ENCODE results near the gene CFAP69. TPM values are rescaled to one million over a fixed set of nuclear protein-coding genes. Genes with fewer than 3 reads are reported as not detected.

The CFAP69 gene
- total RNA-seq, 2 experiments from 2014 or later: 0.25 to 0.31 TPM

DNA sequence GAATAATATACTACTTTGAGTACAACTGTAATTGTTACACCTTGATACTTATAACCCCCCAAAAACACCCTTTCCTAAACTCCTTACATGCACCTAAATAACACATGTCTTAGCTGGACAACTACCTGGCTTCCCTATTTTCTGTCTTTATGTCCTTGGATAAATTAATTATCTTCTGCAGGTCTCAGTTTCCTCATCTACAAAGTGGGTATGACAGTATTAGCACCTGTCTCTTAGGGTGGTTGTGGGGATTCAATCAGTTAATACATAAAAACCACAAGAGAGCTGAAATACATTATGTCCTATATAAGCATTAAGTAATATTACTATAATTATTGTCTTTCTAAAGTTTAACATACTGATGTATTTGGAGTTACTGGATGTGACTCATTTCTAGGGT is 22.6 kb upstream of the CFAP69 start:
- peaks cover 37% of the 10 kb centered on the region for H3K27me3 Mint-ChIP-seq (ENCODE audit: low read depth)
- no peaks in the 10 kb centered on the region for H3K36me3 Mint-ChIP-seq (ENCODE audit: low read depth)
- H3K27ac Mint-ChIP-seq: no peak overlapping the region
- H3K9me3 Mint-ChIP-seq: no peaks in the 10 kb centered on the region
- intact Hi-C loops (cut with micrococcal nuclease): no loop called here
- DNase-seq: no peak
- H3K4me3 Mint-ChIP-seq: no peak overlapping the region
- CTCF ChIA-PET: no interaction called here
- no peaks in the 10 kb centered on the region for H3K4me1 Mint-ChIP-seq (ENCODE audit: low read depth)

DNA sequence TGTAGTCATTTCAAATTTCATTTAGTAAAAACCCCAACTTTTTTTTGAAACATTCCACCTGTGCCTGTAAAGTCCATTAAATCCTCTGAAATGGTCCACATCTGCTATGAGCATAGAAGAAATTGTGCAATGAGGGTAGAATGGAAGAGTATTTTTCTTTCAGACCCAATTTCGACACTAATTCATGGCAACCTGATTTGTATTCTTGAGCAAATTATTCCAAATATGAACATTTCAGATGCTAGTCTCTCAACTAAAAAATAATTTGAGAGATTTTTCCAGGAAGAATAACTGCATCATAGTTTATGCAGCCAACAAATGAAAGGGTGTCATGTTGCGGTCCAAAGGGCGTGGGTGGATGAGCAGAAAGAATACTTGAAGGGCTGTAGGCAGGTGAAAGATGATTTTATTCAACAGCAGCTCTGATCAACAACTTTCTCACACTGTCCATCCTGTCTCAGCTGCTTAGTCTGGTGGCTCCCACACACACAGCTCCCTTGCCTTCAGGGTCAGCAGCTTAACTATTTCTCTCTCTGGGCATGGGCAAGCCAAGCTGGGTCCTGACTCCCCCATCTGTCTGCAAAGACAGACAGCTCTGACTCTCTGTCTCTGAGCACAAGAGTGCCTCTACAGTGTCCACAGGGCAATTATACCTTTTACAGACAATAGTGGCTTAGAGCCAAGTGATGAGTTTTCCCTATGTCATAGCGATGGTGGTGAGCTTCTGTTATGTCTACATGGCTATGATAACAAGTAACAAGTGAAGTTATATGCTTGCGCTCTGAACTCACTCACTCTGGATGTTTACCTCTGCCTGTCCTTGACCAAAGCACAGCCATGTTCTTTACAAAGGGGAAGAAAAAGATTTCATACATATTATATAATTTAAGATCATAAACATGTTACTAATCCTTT is 21.9 kb upstream of the CFAP69 start:
- intact Hi-C loops (cut with micrococcal nuclease): no loop called here
- Mint-ChIP-seq H3K4me3 (no peak overlapping the region), H3K36me3 (ENCODE audit: low read depth) (no peaks in the 10 kb centered on the region), H3K27me3 (ENCODE audit: low read depth) (peaks cover 37% of the 10 kb centered on the region), H3K27ac (no peak overlapping the region), H3K9me3 (no peaks in the 10 kb centered on the region), H3K4me1 (ENCODE audit: low read depth) (no peaks in the 10 kb centered on the region)
- DNase-seq: no peak
- CTCF ChIA-PET: interaction anchor here (0.9 kb wide), 1 partner anchor 12 kb away, joined by 3 read pairs; the partner anchor contains the start of gene STEAP2

DNA sequence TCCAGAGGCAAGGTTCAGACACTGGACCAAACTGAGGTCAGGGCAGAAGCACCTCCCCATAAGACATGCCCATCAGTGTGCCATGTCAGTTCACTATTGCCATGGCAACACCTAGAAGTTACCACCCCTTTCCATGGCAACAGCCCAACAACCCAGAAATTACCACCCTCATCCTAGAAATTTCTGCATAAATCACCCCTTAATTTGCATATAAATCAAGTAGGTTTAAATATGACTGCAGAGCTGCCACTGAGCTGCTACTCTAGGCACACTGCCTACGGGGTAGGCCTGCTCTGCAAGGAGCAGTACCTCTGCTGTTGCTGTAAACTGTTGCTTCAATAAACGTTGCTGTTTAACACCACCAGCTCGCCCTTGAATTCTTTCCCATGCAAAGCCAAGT is 20.8 kb upstream of the CFAP69 start:
- Mint-ChIP-seq H3K9me3 (no peaks in the 10 kb centered on the region), H3K27ac (no peak overlapping the region), H3K4me1 (ENCODE audit: low read depth) (no peaks in the 10 kb centered on the region), H3K36me3 (ENCODE audit: low read depth) (no peaks in the 10 kb centered on the region), H3K27me3 (ENCODE audit: low read depth) (peaks cover 35% of the 10 kb centered on the region), H3K4me3 (no peak overlapping the region)
- CTCF ChIA-PET: interaction anchor here (0.7 kb wide), 1 partner anchor 9 kb away, joined by 3 read pairs; no protein-coding TSS in a partner anchor
- no peak for DNase-seq
- intact Hi-C loops (cut with micrococcal nuclease): no loop called here

DNA sequence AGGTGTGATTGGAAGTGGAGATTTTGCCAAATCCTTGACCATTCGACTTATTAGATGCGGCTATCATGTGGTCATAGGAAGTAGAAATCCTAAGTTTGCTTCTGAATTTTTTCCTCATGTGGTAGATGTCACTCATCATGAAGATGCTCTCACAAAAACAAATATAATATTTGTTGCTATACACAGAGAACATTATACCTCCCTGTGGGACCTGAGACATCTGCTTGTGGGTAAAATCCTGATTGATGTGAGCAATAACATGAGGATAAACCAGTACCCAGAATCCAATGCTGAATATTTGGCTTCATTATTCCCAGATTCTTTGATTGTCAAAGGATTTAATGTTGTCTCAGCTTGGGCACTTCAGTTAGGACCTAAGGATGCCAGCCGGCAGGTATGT is 19.8 kb upstream of the CFAP69 start:
- H3K27ac Mint-ChIP-seq: no peak overlapping the region
- intact Hi-C loops (cut with micrococcal nuclease): no loop called here
- H3K9me3 Mint-ChIP-seq: no peaks in the 10 kb centered on the region
- CTCF ChIA-PET: no interaction called here
- DNase-seq: no peak
- H3K4me3 Mint-ChIP-seq: no peak overlapping the region
- no peaks in the 10 kb centered on the region for H3K36me3 Mint-ChIP-seq (ENCODE audit: low read depth)
- H3K4me1 Mint-ChIP-seq (ENCODE audit: low read depth): no peaks in the 10 kb centered on the region
- peaks cover 31% of the 10 kb centered on the region for H3K27me3 Mint-ChIP-seq (ENCODE audit: low read depth)

DNA sequence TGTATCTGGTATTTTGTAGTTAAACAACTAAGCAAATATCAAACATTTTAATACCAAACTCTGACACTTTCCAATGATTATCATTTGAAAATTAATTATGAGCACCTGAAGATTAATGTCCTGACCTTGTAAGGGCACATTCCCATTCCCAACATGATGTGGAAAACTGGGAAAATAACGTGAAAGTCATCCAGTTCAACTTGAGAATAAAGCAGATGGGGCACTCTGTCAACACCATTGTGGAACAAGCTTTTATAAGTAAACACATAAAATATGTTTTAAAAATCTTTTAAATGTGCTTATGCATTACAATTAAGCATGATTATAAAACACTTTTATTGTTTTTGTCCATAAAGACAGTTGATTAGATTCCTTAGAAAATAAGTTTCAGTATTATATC is 19.4 kb upstream of the CFAP69 start:
- Mint-ChIP-seq H3K27ac (no peak overlapping the region), H3K36me3 (ENCODE audit: low read depth) (no peaks in the 10 kb centered on the region), H3K4me3 (no peak overlapping the region), H3K27me3 (ENCODE audit: low read depth) (peaks cover 26% of the 10 kb centered on the region), H3K9me3 (no peaks in the 10 kb centered on the region), H3K4me1 (ENCODE audit: low read depth) (no peaks in the 10 kb centered on the region)
- DNase-seq: no peak
- intact Hi-C loops (cut with micrococcal nuclease): no loop called here
- CTCF ChIA-PET: no interaction called here

DNA sequence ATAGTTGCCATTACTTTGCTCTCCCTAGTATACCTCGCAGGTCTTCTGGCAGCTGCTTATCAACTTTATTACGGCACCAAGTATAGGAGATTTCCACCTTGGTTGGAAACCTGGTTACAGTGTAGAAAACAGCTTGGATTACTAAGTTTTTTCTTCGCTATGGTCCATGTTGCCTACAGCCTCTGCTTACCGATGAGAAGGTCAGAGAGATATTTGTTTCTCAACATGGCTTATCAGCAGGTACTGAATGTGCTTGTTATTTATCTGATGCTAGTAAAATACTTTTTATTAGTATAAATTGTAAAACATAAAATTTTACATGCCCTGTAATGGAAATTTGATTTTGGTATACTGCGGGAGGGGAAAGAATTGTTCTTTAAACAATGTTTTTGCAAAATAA is 17.7 kb upstream of the CFAP69 start:
- CTCF ChIA-PET: no interaction called here
- intact Hi-C loops (cut with micrococcal nuclease): no loop called here

DNA sequence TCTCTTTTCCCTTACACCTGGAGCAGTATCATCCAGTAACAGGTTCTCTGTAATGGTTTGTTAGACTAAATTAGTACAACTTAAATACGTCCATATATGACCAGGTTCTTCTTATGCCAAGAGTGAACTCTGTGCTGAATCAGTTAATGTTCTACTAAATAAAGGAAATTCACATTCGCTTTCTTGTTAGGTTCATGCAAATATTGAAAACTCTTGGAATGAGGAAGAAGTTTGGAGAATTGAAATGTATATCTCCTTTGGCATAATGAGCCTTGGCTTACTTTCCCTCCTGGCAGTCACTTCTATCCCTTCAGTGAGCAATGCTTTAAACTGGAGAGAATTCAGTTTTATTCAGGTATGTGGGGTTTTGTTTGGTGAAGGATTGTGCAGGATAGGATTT is 15.3 kb upstream of the CFAP69 start:
- Mint-ChIP-seq H3K36me3 (ENCODE audit: low read depth) (no peaks in the 10 kb centered on the region), H3K4me1 (ENCODE audit: low read depth) (no peaks in the 10 kb centered on the region), H3K9me3 (no peaks in the 10 kb centered on the region), H3K4me3 (no peak overlapping the region), H3K27ac (no peak overlapping the region), H3K27me3 (ENCODE audit: low read depth) (peaks cover 11% of the 10 kb centered on the region)
- CTCF ChIA-PET: no interaction called here
- no peak for DNase-seq
- intact Hi-C loops (cut with micrococcal nuclease): no loop called here

More for the DNA sequence above, 17.7 kb upstream of the CFAP69 start:
- Mint-ChIP-seq H3K36me3 (ENCODE audit: low read depth) (no peaks in the 10 kb centered on the region), H3K4me1 (ENCODE audit: low read depth) (no peaks in the 10 kb centered on the region), H3K27me3 (ENCODE audit: low read depth) (peaks cover 18% of the 10 kb centered on the region), H3K27ac (no peak overlapping the region), H3K9me3 (no peaks in the 10 kb centered on the region), H3K4me3 (no peak overlapping the region)
- no peak for DNase-seq

DNA sequence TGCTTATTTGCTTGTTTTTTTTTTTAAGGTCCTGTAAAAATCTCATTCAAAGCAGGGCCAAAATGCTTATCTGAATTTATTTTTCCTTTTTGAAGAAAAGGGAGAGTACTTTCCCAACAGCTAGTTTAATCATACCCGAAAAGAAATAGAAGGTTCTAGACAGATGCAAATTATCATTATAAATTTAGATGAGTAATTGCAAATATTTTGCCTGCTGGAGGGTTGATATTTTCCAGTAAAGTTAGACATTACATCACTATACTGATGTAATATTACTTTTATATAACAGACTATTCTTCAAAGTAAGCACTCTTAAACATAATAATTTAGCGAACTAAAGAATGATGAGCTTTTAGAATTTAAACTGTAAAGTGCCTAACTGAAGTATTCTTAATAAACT is 14.1 kb upstream of the CFAP69 start:
- CTCF ChIA-PET: no interaction called here
- intact Hi-C loops (cut with micrococcal nuclease): no loop called here
- no peak for DNase-seq
- Mint-ChIP-seq H3K36me3 (ENCODE audit: low read depth) (no peaks in the 10 kb centered on the region), H3K4me1 (ENCODE audit: low read depth) (no peaks in the 10 kb centered on the region), H3K9me3 (no peaks in the 10 kb centered on the region), H3K27me3 (ENCODE audit: low read depth) (peaks cover 8% of the 10 kb centered on the region), H3K27ac (no peak overlapping the region), H3K4me3 (no peak overlapping the region)

DNA sequence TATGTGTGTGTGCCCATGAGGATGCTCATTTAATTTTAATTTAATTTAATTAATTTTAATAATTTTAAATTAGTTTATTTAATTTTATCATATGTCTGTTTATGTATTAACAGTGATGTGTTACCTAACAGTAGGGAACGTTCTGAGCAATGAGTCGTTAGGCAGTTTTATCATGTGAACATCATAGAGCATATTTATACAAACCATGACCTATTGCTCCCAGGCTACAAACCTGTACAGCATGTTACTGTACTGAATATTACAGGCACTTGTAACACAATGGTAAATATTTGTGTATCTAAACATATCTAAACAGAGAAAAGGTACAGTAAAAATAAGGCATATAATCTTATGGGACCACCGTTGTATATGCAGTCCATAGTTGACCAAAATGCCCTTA is 13.7 kb upstream of the CFAP69 start:
- intact Hi-C loops (cut with micrococcal nuclease): no loop called here
- Mint-ChIP-seq H3K27me3 (ENCODE audit: low read depth) (peaks cover 8% of the 10 kb centered on the region), H3K9me3 (no peaks in the 10 kb centered on the region), H3K4me3 (no peak overlapping the region), H3K36me3 (ENCODE audit: low read depth) (no peaks in the 10 kb centered on the region), H3K27ac (no peak overlapping the region), H3K4me1 (ENCODE audit: low read depth) (no peaks in the 10 kb centered on the region)
- DNase-seq: no peak
- CTCF ChIA-PET: no interaction called here

DNA sequence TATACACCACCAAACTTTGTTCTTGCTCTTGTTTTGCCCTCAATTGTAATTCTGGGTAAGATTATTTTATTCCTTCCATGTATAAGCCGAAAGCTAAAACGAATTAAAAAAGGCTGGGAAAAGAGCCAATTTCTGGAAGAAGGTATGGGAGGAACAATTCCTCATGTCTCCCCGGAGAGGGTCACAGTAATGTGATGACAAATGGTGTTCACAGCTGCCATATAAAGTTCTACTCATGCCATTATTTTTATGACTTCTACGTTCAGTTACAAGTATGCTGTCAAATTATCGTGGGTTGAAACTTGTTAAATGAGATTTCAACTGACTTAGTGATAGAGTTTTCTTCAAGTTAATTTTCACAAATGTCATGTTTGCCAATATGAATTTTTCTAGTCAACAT is 12.5 kb upstream of the CFAP69 start:
- no peak overlapping the region for H3K4me3 Mint-ChIP-seq
- H3K4me1 Mint-ChIP-seq (ENCODE audit: low read depth): no peaks in the 10 kb centered on the region
- H3K27ac Mint-ChIP-seq: no peak overlapping the region
- no peaks in the 10 kb centered on the region for H3K9me3 Mint-ChIP-seq
- CTCF ChIA-PET: no interaction called here
- peaks cover 4% of the 10 kb centered on the region for H3K27me3 Mint-ChIP-seq (ENCODE audit: low read depth)
- H3K36me3 Mint-ChIP-seq (ENCODE audit: low read depth): no peaks in the 10 kb centered on the region
- intact Hi-C loops (cut with micrococcal nuclease): no loop called here
- no peak for DNase-seq

DNA sequence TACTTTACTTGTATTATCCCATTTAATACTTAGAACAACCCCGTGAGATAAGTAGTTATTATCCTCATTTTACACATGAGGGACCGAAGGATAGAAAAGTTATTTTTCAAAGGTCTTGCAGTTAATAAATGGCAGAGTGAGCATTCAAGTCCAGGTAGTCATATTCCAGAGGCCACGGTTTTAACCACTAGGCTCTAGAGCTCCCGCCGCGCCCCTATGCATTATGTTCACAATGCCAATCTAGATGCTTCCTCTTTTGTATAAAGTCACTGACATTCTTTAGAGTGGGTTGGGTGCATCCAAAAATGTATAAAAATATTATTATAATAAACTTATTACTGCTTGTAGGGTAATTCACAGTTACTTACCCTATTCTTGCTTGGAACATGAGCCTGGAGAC is 11.4 kb upstream of the CFAP69 start:
- no peak for DNase-seq
- peaks cover 6% of the 10 kb centered on the region for H3K27me3 Mint-ChIP-seq (ENCODE audit: low read depth)
- no peak overlapping the region for H3K27ac Mint-ChIP-seq
- no peak overlapping the region for H3K4me3 Mint-ChIP-seq
- intact Hi-C loops (cut with micrococcal nuclease): no loop called here
- CTCF ChIA-PET: no interaction called here
- no peaks in the 10 kb centered on the region for H3K4me1 Mint-ChIP-seq (ENCODE audit: low read depth)
- no peaks in the 10 kb centered on the region for H3K9me3 Mint-ChIP-seq
- H3K36me3 Mint-ChIP-seq (ENCODE audit: low read depth): no peaks in the 10 kb centered on the region

DNA sequence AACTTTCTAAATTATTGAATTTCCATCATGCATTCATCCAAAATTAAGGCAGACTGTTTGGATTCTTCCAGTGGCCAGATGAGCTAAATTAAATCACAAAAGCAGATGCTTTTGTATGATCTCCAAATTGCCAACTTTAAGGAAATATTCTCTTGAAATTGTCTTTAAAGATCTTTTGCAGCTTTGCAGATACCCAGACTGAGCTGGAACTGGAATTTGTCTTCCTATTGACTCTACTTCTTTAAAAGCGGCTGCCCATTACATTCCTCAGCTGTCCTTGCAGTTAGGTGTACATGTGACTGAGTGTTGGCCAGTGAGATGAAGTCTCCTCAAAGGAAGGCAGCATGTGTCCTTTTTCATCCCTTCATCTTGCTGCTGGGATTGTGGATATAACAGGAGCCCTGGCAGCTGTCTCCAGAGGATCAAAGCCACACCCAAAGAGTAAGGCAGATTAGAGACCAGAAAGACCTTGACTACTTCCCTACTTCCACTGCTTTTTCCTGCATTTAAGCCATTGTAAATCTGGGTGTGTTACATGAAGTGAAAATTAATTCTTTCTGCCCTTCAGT is 8.2 kb upstream of the CFAP69 start:
- H3K36me3 Mint-ChIP-seq (ENCODE audit: low read depth): no peaks in the 10 kb centered on the region
- no peak overlapping the region for H3K27ac Mint-ChIP-seq
- intact Hi-C loops (cut with micrococcal nuclease): no loop called here
- CTCF ChIA-PET: no interaction called here
- DNase-seq: no peak
- H3K9me3 Mint-ChIP-seq: no peaks in the 10 kb centered on the region
- no peak overlapping the region for H3K4me3 Mint-ChIP-seq
- H3K27me3 Mint-ChIP-seq (ENCODE audit: low read depth): peaks cover 6% of the 10 kb centered on the region
- no peaks in the 10 kb centered on the region for H3K4me1 Mint-ChIP-seq (ENCODE audit: low read depth)

DNA sequence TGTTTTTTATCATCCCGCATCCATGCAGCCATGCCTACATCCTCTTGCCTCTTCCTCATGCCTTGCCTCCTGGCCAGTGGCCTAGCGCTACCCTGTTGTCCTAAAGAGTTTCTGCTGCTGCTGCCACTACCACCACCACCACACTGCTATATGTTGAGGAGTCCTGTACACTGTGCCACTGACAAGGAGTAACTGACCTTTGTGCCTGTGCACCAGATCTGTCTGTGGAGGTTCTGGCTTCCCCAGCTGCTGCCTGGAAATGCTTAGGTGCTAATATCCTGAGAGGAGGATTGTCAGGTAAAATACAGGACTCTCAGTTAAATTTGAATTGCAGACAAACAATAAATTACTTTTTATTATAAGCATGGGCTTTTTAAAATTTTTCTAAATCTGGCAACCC is 7.0 kb upstream of the CFAP69 start:
- peaks cover 4% of the 10 kb centered on the region for H3K27me3 Mint-ChIP-seq (ENCODE audit: low read depth)
- intact Hi-C loops (cut with micrococcal nuclease): no loop called here
- H3K4me3 Mint-ChIP-seq: no peak overlapping the region
- no peaks in the 10 kb centered on the region for H3K4me1 Mint-ChIP-seq (ENCODE audit: low read depth)
- CTCF ChIA-PET: interaction anchor here (0.5 kb wide), 1 partner anchor 123 kb away, joined by 4 read pairs; no protein-coding TSS in a partner anchor
- DNase-seq: no peak
- no peaks in the 10 kb centered on the region for H3K36me3 Mint-ChIP-seq (ENCODE audit: low read depth)
- H3K27ac Mint-ChIP-seq: no peak overlapping the region
- no peaks in the 10 kb centered on the region for H3K9me3 Mint-ChIP-seq

All from activated naive CD4-positive, alpha-beta T cell treated with anti-CD3 and anti-CD28 coated beads for 36 hours (primary cell).